Loucy (cell line): ENCODE data around the gene NFAT5.

Experiments
- CTCF ChIP-seq: fragments of 200-600 bp; sonication (generic); conservative IDR thresholded peaks from 2 replicates; pipeline ENCODE4 v1.5.1; 2014; ENCODE audit warnings: mild to moderate bottlenecking, antibody characterized with exemption, low read length
- EZH2phosphoT487 ChIP-seq: fragments of 200-600 bp; IDR thresholded peaks from 2 replicates; pipeline ENCODE4 v1.6.1; 2018; ENCODE audit warnings: antibody characterized with exemption, mild to moderate bottlenecking, moderate library complexity, borderline replicate concordance

- TF ChIP-seq EZH2phosphoT487 (no peak), CTCF (no peak)
Observed at GRCh38 chr16:69717066-69717465, 151.3 kb downstream of the NFAT5 start.
